ENCODE data around the gene PRKN.

Gene PRKN

DNA sequence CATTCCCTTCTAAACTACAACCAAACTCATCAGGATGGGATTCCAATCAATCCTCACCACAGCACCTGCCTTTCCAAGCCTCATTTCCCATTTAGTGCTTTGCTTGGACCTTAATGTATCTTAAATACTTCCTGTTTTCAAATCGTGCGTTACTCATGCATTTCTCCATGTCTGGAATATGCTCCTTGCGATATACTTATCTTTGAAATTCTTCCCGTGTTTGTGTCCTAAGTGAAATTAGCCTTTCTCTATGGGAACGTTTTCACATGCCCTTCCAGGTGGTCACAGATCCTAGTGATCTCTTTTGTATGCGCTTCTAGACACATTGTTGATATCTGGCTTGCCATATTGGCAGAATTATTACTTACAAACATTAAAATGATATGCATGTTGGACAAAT is 833.1 kb downstream of the PRKN start:
- no peaks in the 10 kb centered on the region for H3K27me3 ChIP-seq (ENCODE audit: control insufficient read depth in 1 of 2, insufficient read depth in 1 of 2, low read length in 2 of 2)
- H3K9ac ChIP-seq (ENCODE audit: low read length): no peak overlapping the region
- H3K14ac ChIP-seq (ENCODE audit: low read length in 2 of 2): no peak overlapping the region
- peaks cover 2% of the 10 kb centered on the region for H3K4me1 ChIP-seq (ENCODE audit: control insufficient read depth, insufficient read depth, low read depth, low read length)
- H2BK5ac ChIP-seq (ENCODE audit: low read depth, low read length, poor library complexity, severe bottlenecking): no peak overlapping the region
- no peak overlapping the region for H3K4ac ChIP-seq (ENCODE audit: low read depth in 1 of 2, low read length in 2 of 2)
- DNase-seq: no peak
- H3K18ac ChIP-seq (ENCODE audit: low read depth in 1 of 2, low read length in 2 of 2): no peak overlapping the region
- no peaks in the 10 kb centered on the region for H3K79me1 ChIP-seq (replicated peaks; ENCODE audit: low read length, poor library complexity, severe bottlenecking)
- H4K8ac ChIP-seq (ENCODE audit: low read length): no peak overlapping the region
- no peak overlapping the region for H3K4me2 ChIP-seq (ENCODE audit: low read length, poor library complexity, severe bottlenecking)
- no peak overlapping the region for H2AFZ ChIP-seq (ENCODE audit: low read depth, low read length)
- no peak overlapping the region for H2BK12ac ChIP-seq (ENCODE audit: low read length in 2 of 2)
- no peak overlapping the region for H2BK120ac ChIP-seq (ENCODE audit: low read depth, low read length)
- H2BK15ac ChIP-seq (ENCODE audit: low read depth, poor library complexity, severe bottlenecking): no peak overlapping the region
- H3K9me3 ChIP-seq (ENCODE audit: control insufficient read depth, low read length): no peaks in the 10 kb centered on the region
- 93% methylated on average over 5 of the region's 6 CpGs for whole genome bisulfite sequencing
- no peak overlapping the region for H2AK5ac ChIP-seq (ENCODE audit: low read length, severe bottlenecking)
- H3K36me3 ChIP-seq (ENCODE audit: control insufficient read depth in 1 of 2, insufficient read depth in 2 of 2, low read depth in 1 of 2, low read length in 2 of 2): no peaks in the 10 kb centered on the region
- no peak overlapping the region for H3K23ac ChIP-seq (ENCODE audit: low read length in 2 of 2)
- no peak overlapping the region for H4K91ac ChIP-seq (ENCODE audit: low read length)
- no peak overlapping the region for H3K4me3 ChIP-seq (ENCODE audit: insufficient read depth in 1 of 2, low read depth in 1 of 2, low read length in 2 of 2)
- no peak overlapping the region for H3K27ac ChIP-seq (ENCODE audit: low read length, poor library complexity, severe bottlenecking)

DNA sequence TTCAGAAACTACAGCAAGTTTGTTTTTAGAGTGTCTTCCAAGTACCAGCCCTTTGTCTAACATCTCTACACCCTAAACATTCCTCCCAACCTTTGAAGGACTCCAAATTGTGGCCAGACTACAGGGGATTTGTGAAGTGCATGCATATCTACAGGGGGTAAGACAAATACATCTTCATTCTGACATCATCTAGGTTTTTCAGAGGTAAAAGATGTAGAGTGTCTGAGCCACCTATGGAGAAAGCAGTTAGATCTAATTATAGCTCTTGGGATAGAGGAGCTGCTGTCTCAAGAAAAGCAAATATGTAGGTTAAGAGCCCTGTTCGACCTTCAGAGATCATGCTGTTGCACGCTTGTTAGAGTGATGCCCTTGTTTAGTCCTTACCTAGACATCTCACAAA is 836.0 kb downstream of the PRKN start:
- H3K14ac ChIP-seq (ENCODE audit: low read length in 2 of 2): no peak overlapping the region
- H3K18ac ChIP-seq (ENCODE audit: low read depth in 1 of 2, low read length in 2 of 2): no peak overlapping the region
- no peak overlapping the region for H3K4me2 ChIP-seq (ENCODE audit: low read length, poor library complexity, severe bottlenecking)
- H3K36me3 ChIP-seq (ENCODE audit: control insufficient read depth in 1 of 2, insufficient read depth in 2 of 2, low read depth in 1 of 2, low read length in 2 of 2): no peaks in the 10 kb centered on the region
- H3K4me1 ChIP-seq (ENCODE audit: control insufficient read depth, insufficient read depth, low read depth, low read length): peaks cover 2% of the 10 kb centered on the region
- no peak overlapping the region for H2AFZ ChIP-seq (ENCODE audit: low read depth, low read length)
- H2AK5ac ChIP-seq (ENCODE audit: low read length, severe bottlenecking): no peak overlapping the region
- H3K27ac ChIP-seq (ENCODE audit: low read length, poor library complexity, severe bottlenecking): no peak overlapping the region
- no peak overlapping the region for H2BK5ac ChIP-seq (ENCODE audit: low read depth, low read length, poor library complexity, severe bottlenecking)
- 26% methylated on average over 2 of the region's 2 CpGs for WGBS
- H3K23ac ChIP-seq (ENCODE audit: low read length in 2 of 2): no peak overlapping the region
- H3K9me3 ChIP-seq (ENCODE audit: control insufficient read depth, low read length): no peaks in the 10 kb centered on the region
- no peak for DNase-seq
- no peaks in the 10 kb centered on the region for H3K79me1 ChIP-seq (replicated peaks; ENCODE audit: low read length, poor library complexity, severe bottlenecking)
- H2BK12ac ChIP-seq (ENCODE audit: low read length in 2 of 2): no peak overlapping the region
- no peak overlapping the region for H3K4me3 ChIP-seq (ENCODE audit: insufficient read depth in 1 of 2, low read depth in 1 of 2, low read length in 2 of 2)
- H3K9ac ChIP-seq (ENCODE audit: low read length): no peak overlapping the region
- no peak overlapping the region for H3K4ac ChIP-seq (ENCODE audit: low read depth in 1 of 2, low read length in 2 of 2)
- no peak overlapping the region for H4K8ac ChIP-seq (ENCODE audit: low read length)
- no peaks in the 10 kb centered on the region for H3K27me3 ChIP-seq (ENCODE audit: control insufficient read depth in 1 of 2, insufficient read depth in 1 of 2, low read length in 2 of 2)
- no peak overlapping the region for H4K91ac ChIP-seq (ENCODE audit: low read length)
- no peak overlapping the region for H2BK15ac ChIP-seq (ENCODE audit: low read depth, poor library complexity, severe bottlenecking)
- no peak overlapping the region for H2BK120ac ChIP-seq (ENCODE audit: low read depth, low read length)

DNA sequence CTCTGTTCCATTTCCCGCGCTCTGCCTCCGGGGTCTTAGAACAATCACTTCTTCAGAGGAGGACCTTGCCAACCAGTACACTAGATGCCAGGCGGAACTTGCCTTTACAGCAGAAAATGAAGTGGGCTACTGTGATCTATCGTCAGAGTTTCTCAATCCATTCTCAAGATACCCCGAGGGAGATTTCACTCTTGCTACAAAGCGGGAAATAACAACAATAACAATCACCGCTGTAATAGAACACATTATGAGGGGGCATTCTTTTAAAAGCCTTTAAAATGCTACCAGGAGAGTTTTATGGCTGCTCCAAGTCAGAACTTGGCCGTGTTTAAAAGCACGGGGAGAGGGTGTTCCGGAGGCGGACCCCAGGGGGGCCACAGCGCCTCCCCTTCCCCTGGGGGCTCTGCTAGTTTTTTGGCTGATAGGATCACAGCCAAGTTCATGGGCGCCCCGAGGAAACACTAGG is 836.7 kb downstream of the PRKN start:
- Histone ChIP-seq H3K4me1 (ENCODE audit: control insufficient read depth, insufficient read depth, low read depth, low read length) (peaks cover 2% of the 10 kb centered on the region), H3K4me2 (ENCODE audit: low read length, poor library complexity, severe bottlenecking) (peak overlapping the region; percentile 71), H2AFZ (ENCODE audit: low read depth, low read length) (no peak overlapping the region), H2BK15ac (ENCODE audit: low read depth, poor library complexity, severe bottlenecking) (no peak overlapping the region), H3K79me1 (replicated peaks; ENCODE audit: low read length, poor library complexity, severe bottlenecking) (no peaks in the 10 kb centered on the region), H3K9me3 (ENCODE audit: control insufficient read depth, low read length) (no peaks in the 10 kb centered on the region), H3K36me3 (ENCODE audit: control insufficient read depth in 1 of 2, insufficient read depth in 2 of 2, low read depth in 1 of 2, low read length in 2 of 2) (no peaks in the 10 kb centered on the region), H3K18ac (ENCODE audit: low read depth in 1 of 2, low read length in 2 of 2) (no peak overlapping the region), H3K27me3 (ENCODE audit: control insufficient read depth in 1 of 2, insufficient read depth in 1 of 2, low read length in 2 of 2) (no peaks in the 10 kb centered on the region), H2BK5ac (ENCODE audit: low read depth, low read length, poor library complexity, severe bottlenecking) (peak overlapping the region; percentile 35), H2AK5ac (ENCODE audit: low read length, severe bottlenecking) (no peak overlapping the region), H4K91ac (ENCODE audit: low read length) (no peak overlapping the region), H4K8ac (ENCODE audit: low read length) (no peak overlapping the region), H2BK120ac (ENCODE audit: low read depth, low read length) (no peak overlapping the region), H2BK12ac (ENCODE audit: low read length in 2 of 2) (no peak overlapping the region), H3K4me3 (ENCODE audit: insufficient read depth in 1 of 2, low read depth in 1 of 2, low read length in 2 of 2) (peak overlapping the region in 1 of 2 experiments; percentile 33), H3K9ac (ENCODE audit: low read length) (no peak overlapping the region), H3K23ac (ENCODE audit: low read length in 2 of 2) (no peak overlapping the region), H3K4ac (ENCODE audit: low read depth in 1 of 2, low read length in 2 of 2) (no peak overlapping the region), H3K14ac (ENCODE audit: low read length in 2 of 2) (no peak overlapping the region), H3K27ac (ENCODE audit: low read length, poor library complexity, severe bottlenecking) (no peak overlapping the region)
- no peak for DNase-seq
- WGBS: 49% methylated on average over 12 of the region's 15 CpGs

DNA sequence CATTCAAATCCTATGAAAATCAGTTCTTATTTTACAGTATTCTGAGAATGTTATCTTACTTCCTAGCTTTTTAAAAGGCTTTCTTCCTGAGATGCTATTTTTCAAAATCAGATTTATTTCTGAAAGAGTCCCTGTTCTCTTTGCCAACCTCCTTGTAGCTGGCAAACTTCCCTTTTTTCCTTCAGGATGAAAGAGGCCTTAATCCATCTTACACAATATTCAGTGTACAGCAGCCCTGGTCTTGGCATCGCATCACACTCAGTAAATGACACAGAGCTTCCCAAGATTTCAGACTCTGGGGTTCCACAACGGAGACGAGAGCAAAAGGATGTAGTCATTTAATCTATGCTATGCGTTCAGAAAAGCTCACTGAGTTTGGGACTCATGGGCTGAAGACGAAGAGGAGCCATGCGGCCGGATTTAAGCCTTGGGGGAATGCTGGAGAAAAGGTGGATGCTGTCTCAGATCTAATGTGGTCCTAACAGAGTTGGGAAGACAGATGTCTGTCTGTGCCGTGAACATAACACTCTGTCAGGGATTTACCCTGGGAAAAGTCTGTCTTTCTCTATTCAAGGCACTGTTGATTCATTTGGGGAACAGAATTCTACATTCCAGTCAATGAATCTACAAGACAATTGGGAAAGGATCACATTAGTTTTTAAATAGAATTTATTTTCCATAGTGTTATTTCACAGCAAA is 837.3 kb downstream of the PRKN start:
- Histone ChIP-seq H3K9me3 (ENCODE audit: control insufficient read depth, low read length) (no peaks in the 10 kb centered on the region), H3K4me1 (ENCODE audit: control insufficient read depth, insufficient read depth, low read depth, low read length) (peaks cover 2% of the 10 kb centered on the region), H2BK120ac (ENCODE audit: low read depth, low read length) (no peak overlapping the region), H3K9ac (ENCODE audit: low read length) (no peak overlapping the region), H3K23ac (ENCODE audit: low read length in 2 of 2) (no peak overlapping the region), H3K27ac (ENCODE audit: low read length, poor library complexity, severe bottlenecking) (no peak overlapping the region), H3K4ac (ENCODE audit: low read depth in 1 of 2, low read length in 2 of 2) (no peak overlapping the region), H2AFZ (ENCODE audit: low read depth, low read length) (no peak overlapping the region), H2BK5ac (ENCODE audit: low read depth, low read length, poor library complexity, severe bottlenecking) (no peak overlapping the region), H3K36me3 (ENCODE audit: control insufficient read depth in 1 of 2, insufficient read depth in 2 of 2, low read depth in 1 of 2, low read length in 2 of 2) (no peaks in the 10 kb centered on the region), H3K4me2 (ENCODE audit: low read length, poor library complexity, severe bottlenecking) (no peak overlapping the region), H3K4me3 (ENCODE audit: insufficient read depth in 1 of 2, low read depth in 1 of 2, low read length in 2 of 2) (peak overlapping the region in 1 of 2 experiments; percentile 33), H3K14ac (ENCODE audit: low read length in 2 of 2) (no peak overlapping the region), H2BK15ac (ENCODE audit: low read depth, poor library complexity, severe bottlenecking) (no peak overlapping the region), H2AK5ac (ENCODE audit: low read length, severe bottlenecking) (no peak overlapping the region), H4K8ac (ENCODE audit: low read length) (no peak overlapping the region), H2BK12ac (ENCODE audit: low read length in 2 of 2) (no peak overlapping the region), H4K91ac (ENCODE audit: low read length) (no peak overlapping the region), H3K18ac (ENCODE audit: low read depth in 1 of 2, low read length in 2 of 2) (no peak overlapping the region), H3K79me1 (replicated peaks; ENCODE audit: low read length, poor library complexity, severe bottlenecking) (no peaks in the 10 kb centered on the region), H3K27me3 (ENCODE audit: control insufficient read depth in 1 of 2, insufficient read depth in 1 of 2, low read length in 2 of 2) (no peaks in the 10 kb centered on the region)
- 83% methylated on average over 7 of the region's 8 CpGs for WGBS
- DNase-seq: no peak
